ENCODE results near the gene REXO4.
A peak's percentile ranks its signal among the peaks of the same experiment; 100 is the strongest.

Gene REXO4

GRCh38 chr9:133417541-133418461 is at the start of gene REXO4:
Gene REXO4 (minus strand): TSS chr9:133418010. CDS start chr9:133417844, 166 bp downstream.
- peak within 1 kb of the TSS; percentile 75 for H3K4me3 ChIP-seq (ENCODE audit: low read depth, low read length)
- H3K27me3 ChIP-seq (ENCODE audit: control insufficient read depth, insufficient read depth, low read length): no peaks in the 10 kb centered on the region
- no peaks in the 10 kb centered on the region for H3K9me3 ChIP-seq (ENCODE audit: control insufficient read depth, insufficient read depth, low read length)
- H3K36me3 ChIP-seq (ENCODE audit: control insufficient read depth, insufficient read depth, low read length): peaks cover 33% of the 10 kb centered on the region
- H3K27ac ChIP-seq (ENCODE audit: low read depth, low read length): peak within 1 kb of the TSS; percentile 98
- peak within 1 kb of the TSS; percentile 71 for H3K9ac ChIP-seq (ENCODE audit: low read depth, low read length)
- H3K4me1 ChIP-seq (ENCODE audit: control insufficient read depth, insufficient read depth, low read length): peaks cover 12% of the 10 kb centered on the region

- H3K4me1 ChIP-seq (ENCODE audit: control insufficient read depth, insufficient read depth, low read length): no peaks in the 10 kb centered on the region; the same call in 1 of the 2 replicates
- no peak overlapping the region for H3K4me3 ChIP-seq (ENCODE audit: low read depth, low read length)
- H3K36me3 ChIP-seq (ENCODE audit: control insufficient read depth, insufficient read depth, low read length): peaks cover 15% of the 10 kb centered on the region; the same call in 1 of the 2 replicates
- H3K9ac ChIP-seq (ENCODE audit: low read depth, low read length): no peak overlapping the region
- H3K27me3 ChIP-seq (ENCODE audit: control insufficient read depth, insufficient read depth, low read length): no peaks in the 10 kb centered on the region
- H3K9me3 ChIP-seq (ENCODE audit: control insufficient read depth, insufficient read depth, low read length): no peaks in the 10 kb centered on the region
- H3K27ac ChIP-seq (ENCODE audit: low read depth, low read length): no peak overlapping the region
Observed at GRCh38 chr9:133467101-133467500, 49.3 kb upstream of the REXO4 start.

- Histone ChIP-seq H3K27ac (ENCODE audit: low read depth, low read length) (no peak overlapping the region), H3K9ac (ENCODE audit: low read depth, low read length) (no peak overlapping the region), H3K27me3 (ENCODE audit: control insufficient read depth, insufficient read depth, low read length) (no peaks in the 10 kb centered on the region), H3K4me1 (ENCODE audit: control insufficient read depth, insufficient read depth, low read length) (peaks cover 4% of the 10 kb centered on the region), H3K9me3 (ENCODE audit: control insufficient read depth, insufficient read depth, low read length) (no peaks in the 10 kb centered on the region), H3K4me3 (ENCODE audit: low read depth, low read length) (no peak overlapping the region), H3K36me3 (ENCODE audit: control insufficient read depth, insufficient read depth, low read length) (peaks cover 9% of the 10 kb centered on the region; the same call in 1 of the 2 replicates)
Observed at GRCh38 chr9:133465984-133466383, 48.2 kb upstream of the REXO4 start.

- H3K27ac ChIP-seq (ENCODE audit: low read depth, low read length): no peak overlapping the region
- H3K9ac ChIP-seq (ENCODE audit: low read depth, low read length): no peak overlapping the region
- H3K9me3 ChIP-seq (ENCODE audit: control insufficient read depth, insufficient read depth, low read length): no peaks in the 10 kb centered on the region
- H3K36me3 ChIP-seq (ENCODE audit: control insufficient read depth, insufficient read depth, low read length): peaks cover 9% of the 10 kb centered on the region; the same call in 1 of the 2 replicates
- peaks cover 9% of the 10 kb centered on the region for H3K4me1 ChIP-seq (ENCODE audit: control insufficient read depth, insufficient read depth, low read length)
- H3K4me3 ChIP-seq (ENCODE audit: low read depth, low read length): no peak overlapping the region
- no peaks in the 10 kb centered on the region for H3K27me3 ChIP-seq (ENCODE audit: control insufficient read depth, insufficient read depth, low read length)
Observed at GRCh38 chr9:133464638-133465037, 46.8 kb upstream of the REXO4 start.

- Histone ChIP-seq H3K9ac (ENCODE audit: low read depth, low read length) (no peak overlapping the region), H3K9me3 (ENCODE audit: control insufficient read depth, insufficient read depth, low read length) (no peaks in the 10 kb centered on the region), H3K27ac (ENCODE audit: low read depth, low read length) (no peak overlapping the region), H3K4me3 (ENCODE audit: low read depth, low read length) (no peak overlapping the region), H3K4me1 (ENCODE audit: control insufficient read depth, insufficient read depth, low read length) (peaks cover 11% of the 10 kb centered on the region), H3K36me3 (ENCODE audit: control insufficient read depth, insufficient read depth, low read length) (peaks cover 9% of the 10 kb centered on the region; the same call in 1 of the 2 replicates), H3K27me3 (ENCODE audit: control insufficient read depth, insufficient read depth, low read length) (no peaks in the 10 kb centered on the region)
Observed at GRCh38 chr9:133463864-133464615, 46.2 kb upstream of the REXO4 start.

- H3K4me1 ChIP-seq (ENCODE audit: control insufficient read depth, insufficient read depth, low read length): peaks cover 14% of the 10 kb centered on the region
- peaks cover 9% of the 10 kb centered on the region; the same call in 1 of the 2 replicates for H3K36me3 ChIP-seq (ENCODE audit: control insufficient read depth, insufficient read depth, low read length)
- no peak overlapping the region for H3K27ac ChIP-seq (ENCODE audit: low read depth, low read length)
- H3K9ac ChIP-seq (ENCODE audit: low read depth, low read length): no peak overlapping the region
- H3K4me3 ChIP-seq (ENCODE audit: low read depth, low read length): no peak overlapping the region
- no peaks in the 10 kb centered on the region for H3K9me3 ChIP-seq (ENCODE audit: control insufficient read depth, insufficient read depth, low read length)
- no peaks in the 10 kb centered on the region for H3K27me3 ChIP-seq (ENCODE audit: control insufficient read depth, insufficient read depth, low read length)
Observed at GRCh38 chr9:133463234-133463863, 45.5 kb upstream of the REXO4 start.

- H3K9me3 ChIP-seq (ENCODE audit: control insufficient read depth, insufficient read depth, low read length): no peaks in the 10 kb centered on the region
- H3K36me3 ChIP-seq (ENCODE audit: control insufficient read depth, insufficient read depth, low read length): peaks cover 9% of the 10 kb centered on the region; the same call in 1 of the 2 replicates
- H3K4me1 ChIP-seq (ENCODE audit: control insufficient read depth, insufficient read depth, low read length): peaks cover 14% of the 10 kb centered on the region
- H3K4me3 ChIP-seq (ENCODE audit: low read depth, low read length): no peak overlapping the region
- H3K27me3 ChIP-seq (ENCODE audit: control insufficient read depth, insufficient read depth, low read length): no peaks in the 10 kb centered on the region
- H3K27ac ChIP-seq (ENCODE audit: low read depth, low read length): no peak overlapping the region
- no peak overlapping the region for H3K9ac ChIP-seq (ENCODE audit: low read depth, low read length)
Observed at GRCh38 chr9:133461975-133462374, 44.2 kb upstream of the REXO4 start.

- H3K9ac ChIP-seq (ENCODE audit: low read depth, low read length): peak overlapping the region; percentile 12; the same call in 1 of the 2 replicates
- H3K4me1 ChIP-seq (ENCODE audit: control insufficient read depth, insufficient read depth, low read length): peaks cover 14% of the 10 kb centered on the region
- H3K27me3 ChIP-seq (ENCODE audit: control insufficient read depth, insufficient read depth, low read length): no peaks in the 10 kb centered on the region
- no peaks in the 10 kb centered on the region for H3K9me3 ChIP-seq (ENCODE audit: control insufficient read depth, insufficient read depth, low read length)
- H3K4me3 ChIP-seq (ENCODE audit: low read depth, low read length): peak overlapping the region; percentile 93
- peaks cover 9% of the 10 kb centered on the region; the same call in 1 of the 2 replicates for H3K36me3 ChIP-seq (ENCODE audit: control insufficient read depth, insufficient read depth, low read length)
- peak overlapping the region; percentile 95 for H3K27ac ChIP-seq (ENCODE audit: low read depth, low read length)
Observed at GRCh38 chr9:133460405-133461175, 42.8 kb upstream of the REXO4 start.

GRCh38 chr9:133459476-133460404 is 41.9 kb upstream of the REXO4 start, which contains the start of gene CACFD1:
Gene CACFD1 (plus strand): TSS chr9:133459978. CDS start chr9:133460067, 89 bp downstream.
- H3K9ac ChIP-seq (ENCODE audit: low read depth, low read length): peak within 1 kb of the TSS; percentile 87
- 0 out of 2 replicates have a peak, but pooled peaks cover 4% of the 10 kb centered on the region for H3K36me3 ChIP-seq (ENCODE audit: control insufficient read depth, insufficient read depth, low read length)
- H3K27me3 ChIP-seq (ENCODE audit: control insufficient read depth, insufficient read depth, low read length): no peaks in the 10 kb centered on the region
- H3K27ac ChIP-seq (ENCODE audit: low read depth, low read length): peak within 1 kb of the TSS; percentile 95
- peaks cover 14% of the 10 kb centered on the region for H3K4me1 ChIP-seq (ENCODE audit: control insufficient read depth, insufficient read depth, low read length)
- H3K4me3 ChIP-seq (ENCODE audit: low read depth, low read length): peak within 1 kb of the TSS; percentile 93
- no peaks in the 10 kb centered on the region for H3K9me3 ChIP-seq (ENCODE audit: control insufficient read depth, insufficient read depth, low read length)
